HuH-7.5 (cell line): ENCODE data around the gene GCHFR.

Source experiments
- DNase-seq: peaks from one replicate; pipeline ENCODE4 v3.0.0; 2011; ENCODE audit warnings: low spot score

Gene GCHFR

GRCh38 chr15:40808861-40809450, 45.1 kb downstream of the GCHFR start:
- DNase-seq = no peak

GRCh38 chr15:40812721-40813425, 49.0 kb downstream of the GCHFR start:
- DNase-seq = no peak

GRCh38 chr15:40815042-40815698, 51.3 kb downstream of the GCHFR start:
- DNase-seq = no peak
